HFFc6 (cell line): Measurements from ENCODE around the gene NR2C2AP. TPM values are rescaled to one million over a fixed set of nuclear protein-coding genes. Genes with fewer than 3 reads are reported as not detected.

Source experiments
- DNase-seq: peaks from one replicate; pipeline ENCODE4 v3.0.0-alpha.2; 2018
- H3K27ac Mint-ChIP-seq: 2 replicates; pipeline ENCODE4 v1.8.0; 2020; ENCODE audit warnings: mild to moderate bottlenecking, mixed read lengths
- H3K27me3 Mint-ChIP-seq: 2 replicates; pipeline ENCODE4 v1.8.0; 2021; ENCODE audit warnings: mild to moderate bottlenecking, moderate library complexity, mixed read lengths; ENCODE audit not compliant: insufficient read depth
- H3K36me3 Mint-ChIP-seq: 2 replicates; pipeline ENCODE4 v1.8.0; 2021; ENCODE audit warnings: low read depth, mixed read lengths
- H3K4me1 Mint-ChIP-seq: 2 replicates; pipeline ENCODE4 v1.8.0; 2020; ENCODE audit warnings: low read depth, mixed read lengths
- H3K4me3 Mint-ChIP-seq: 2 replicates; pipeline ENCODE4 v1.8.0; 2020; ENCODE audit warnings: mild to moderate bottlenecking, moderate library complexity, mixed read lengths
- H3K9me3 Mint-ChIP-seq: 2 replicates; pipeline ENCODE4 v1.8.0; 2020; ENCODE audit warnings: mild to moderate bottlenecking, mixed read lengths
- CTCF ChIP-seq: fragments of 200-600 bp; sonication (generic); IDR thresholded peaks from 2 replicates; pipeline ENCODE4 v1.5.0; 2021; ENCODE audit warnings: antibody characterized with exemption, mild to moderate bottlenecking
- total RNA-seq, 6 experiments: library from RNA; stranded (reverse); fragmentation: NEBNext Ultra II Directional; extraction: Animal tissue kit (Norgen Biotek cat#: 25700); gene quantifications; 2 replicates in 1 of 6; 3 replicates in 5 of 6; pipeline ENCODE4 v1.2.3, GENCODE V29; 2021

The NR2C2AP gene
- total RNA-seq, 6 experiments from 2014 or later: 6.5 to 12.8 (median 9.3) TPM

- Mint-ChIP-seq H3K4me1 (no peaks in the 10 kb centered on the region), H3K36me3 (no peaks in the 10 kb centered on the region), H3K27me3 (no peaks in the 10 kb centered on the region; the same call in 1 of the 2 replicates), H3K27ac (no peak overlapping the region), H3K9me3 (no peaks in the 10 kb centered on the region), H3K4me3 (no peak overlapping the region)
- DNase-seq: no peak
- no peak for TF ChIP-seq CTCF
Observed at GRCh38 chr19:19169236-19170052, 33.8 kb downstream of the NR2C2AP start.

- Mint-ChIP-seq H3K4me1 (no peaks in the 10 kb centered on the region), H3K27me3 (no peaks in the 10 kb centered on the region; the same call in 1 of the 2 replicates), H3K27ac (no peak overlapping the region), H3K4me3 (no peak overlapping the region), H3K36me3 (no peaks in the 10 kb centered on the region), H3K9me3 (no peaks in the 10 kb centered on the region)
- no peak for TF ChIP-seq CTCF
- DNase-seq: no peak
Observed at GRCh38 chr19:19167612-19168011, 35.6 kb downstream of the NR2C2AP start.

- no peak overlapping the region for H3K27ac Mint-ChIP-seq
- no peaks in the 10 kb centered on the region for H3K9me3 Mint-ChIP-seq
- no peaks in the 10 kb centered on the region for H3K36me3 Mint-ChIP-seq
- TF ChIP-seq CTCF: no peak
- H3K4me1 Mint-ChIP-seq: no peaks in the 10 kb centered on the region
- DNase-seq: no peak
- no peaks in the 10 kb centered on the region; the same call in 1 of the 2 replicates for H3K27me3 Mint-ChIP-seq
- no peak overlapping the region for H3K4me3 Mint-ChIP-seq
Observed at GRCh38 chr19:19165396-19165795, 37.8 kb downstream of the NR2C2AP start.

- no peak for TF ChIP-seq CTCF
- Mint-ChIP-seq H3K36me3 (no peaks in the 10 kb centered on the region), H3K27ac (no peak overlapping the region), H3K4me1 (no peaks in the 10 kb centered on the region), H3K4me3 (no peak overlapping the region), H3K27me3 (no peaks in the 10 kb centered on the region), H3K9me3 (no peaks in the 10 kb centered on the region)
- no peak for DNase-seq
Observed at GRCh38 chr19:19162495-19162894, 40.7 kb downstream of the NR2C2AP start.

GRCh38 chr19:19160461-19161035 is 42.7 kb downstream of the NR2C2AP start:
- Mint-ChIP-seq H3K4me1 (no peaks in the 10 kb centered on the region), H3K27ac (no peak overlapping the region), H3K4me3 (no peak overlapping the region), H3K27me3 (no peaks in the 10 kb centered on the region; the same call in 1 of the 2 replicates), H3K9me3 (peaks cover 3% of the 10 kb centered on the region; the same call in 1 of the 2 replicates), H3K36me3 (peaks cover 5% of the 10 kb centered on the region; the same call in 1 of the 2 replicates)
- no peak for TF ChIP-seq CTCF
- DNase-seq: no peak
